GM12878 (cell line): ENCODE results near the gene EPHB1. TPM values are rescaled to one million over a fixed set of nuclear protein-coding genes. Genes with fewer than 3 reads are reported as not detected.

Source experiments
- ATAC-seq: fragments of 200-7000 bp; cut with Tn5 transposase; 3 replicates; pipeline ENCODE4 v1.9.1; 2020; ENCODE audit warnings: mild to moderate bottlenecking, moderate library complexity
- BruUV-seq: library from RNA; stranded (reverse); fragments of 400-500 nt; replicated peaks from 2 replicates; lab custom pipeline; 2021; lab: Mats Ljungman, UMichigan
- CTCF ChIA-PET: fragments of 300-600 bp; sonication (Branson Sonifier 250); formaldehyde crosslinking; extraction: SDS; loops from one replicate; lab custom pipeline; 2021; ENCODE audit warnings: inconsistent platforms; lab: Yijun Ruan, JAX
- POLR2A ChIA-PET: fragments of 350-600 bp; formaldehyde crosslinking; extraction: SDS; loops from one replicate; lab custom pipeline; 2021; ENCODE audit warnings: inconsistent platforms; lab: Charles Lee
- RAD21 ChIA-PET: fragments of 300-600 bp; sonication (Branson Sonifier 250); formaldehyde crosslinking; loops from one replicate; lab custom pipeline; 2023; ENCODE audit warnings: antibody characterized with exemption; ENCODE audit not compliant: unreplicated experiment; lab: Charles Lee
- SMC1A ChIA-PET: fragments of 300-600 bp; sonication (Branson Sonifier 250); formaldehyde crosslinking; loops from one replicate; lab custom pipeline; 2023; ENCODE audit not compliant: unreplicated experiment, uncharacterized antibody; lab: Charles Lee
- DNase-seq: peaks from one replicate; pipeline ENCODE4 v3.0.0-alpha.2; 2011; ENCODE audit warnings: low read depth, low spot score
- FAIRE-seq: peaks from 3 replicates; lab custom pipeline; 2011; peaks lifted over from hg19 to GRCh38; lab: Jason Lieb, UNC
- H2AFZ ChIP-seq: 2 replicates; pipeline ENCODE4 v1.6.0; 2011; ENCODE audit warnings: low read depth, low read length, control low read depth; ENCODE audit not compliant: control insufficient read depth
- H3K27ac ChIP-seq: 2 replicates; pipeline ENCODE4 v1.5.1; 2011; ENCODE audit warnings: control low read depth; ENCODE audit not compliant: control insufficient read depth, insufficient read depth
- H3K27me3 ChIP-seq, 2 experiments: replicated peaks in 1 of 2; 2 replicates each; pipeline versions ENCODE4 v1.6.0 to v1.6.1; 2011; ENCODE audit warnings: low read length in 1 of 2; ENCODE audit not compliant: control insufficient read depth in 2 of 2, insufficient read depth in 2 of 2
- H3K36me3 ChIP-seq, 2 experiments: 2 replicates each; pipeline ENCODE4 v1.5.1; 2011; ENCODE audit warnings: low read length in 1 of 2; ENCODE audit not compliant: control insufficient read depth in 2 of 2, insufficient read depth in 2 of 2
- H3K4me1 ChIP-seq: 2 replicates; pipeline ENCODE4 v1.6.1; 2011; ENCODE audit warnings: mild to moderate bottlenecking, low read length, moderate library complexity, mixed read lengths; ENCODE audit not compliant: control insufficient read depth, insufficient read depth
- H3K4me2 ChIP-seq: 2 replicates; pipeline ENCODE4 v1.6.0; 2011; ENCODE audit warnings: control low read depth; ENCODE audit not compliant: control insufficient read depth, insufficient read depth
- H3K4me3 ChIP-seq: fragments of 200-600 bp; sonication (generic); 2 replicates; pipeline ENCODE4 v1.5.1; 2016
- H3K79me2 ChIP-seq: 2 replicates; pipeline ENCODE4 v1.6.0; 2011; ENCODE audit warnings: low read length; ENCODE audit not compliant: control insufficient read depth, insufficient read depth
- H3K9ac ChIP-seq: 2 replicates; pipeline ENCODE4 v1.8.0; 2011; ENCODE audit warnings: low read length, control low read depth, mixed read lengths; ENCODE audit not compliant: control insufficient read depth, insufficient read depth
- H3K9me3 ChIP-seq: replicated peaks from 3 replicates; pipeline ENCODE4 v1.5.1; 2011; ENCODE audit warnings: mild to moderate bottlenecking, low read length; ENCODE audit not compliant: control insufficient read depth, insufficient read depth
- H4K20me1 ChIP-seq: 2 replicates; pipeline ENCODE4 v1.6.0; 2011; ENCODE audit not compliant: control insufficient read depth, insufficient read depth
- BCL11A ChIP-seq: IDR thresholded peaks from 2 replicates; pipeline ENCODE4 v1.6.1; 2011; ENCODE audit warnings: low read depth, low read length
- BHLHE40 ChIP-seq, 2 experiments: fragments of 450-650 bp in 1 of 2; IDR thresholded peaks; 2 replicates each; pipeline ENCODE4 v1.6.1; 2011 to 2017; ENCODE audit warnings: low read depth in 2 of 2, borderline replicate concordance in 1 of 2, improper control_type of control experiment in 1 of 2, low read length in 1 of 2, mild to moderate bottlenecking in 1 of 2
- ELK1 ChIP-seq: IDR thresholded peaks from 2 replicates; pipeline ENCODE4 v1.6.1; 2012; ENCODE audit warnings: low read depth, low read length, improper control_type of control experiment
- ESRRA ChIP-seq: IDR thresholded peaks from 2 replicates; pipeline ENCODE4 v1.6.1; 2012; ENCODE audit warnings: mild to moderate bottlenecking, low read length, improper control_type of control experiment
- IKZF2 ChIP-seq, 2 experiments: fragments of 450-650 bp; IDR thresholded peaks; 2 replicates each; pipeline ENCODE4 v1.6.1; 2017; ENCODE audit warnings: mild to moderate bottlenecking in 2 of 2, moderate library complexity in 2 of 2
- MLLT1 ChIP-seq: fragments of 450-650 bp; IDR thresholded peaks from 2 replicates; pipeline ENCODE4 v1.6.1; 2016; ENCODE audit warnings: mild to moderate bottlenecking
- PAX8 ChIP-seq: fragments of 450-650 bp; IDR thresholded peaks from 2 replicates; pipeline ENCODE4 v1.6.1; 2017; ENCODE audit warnings: mild to moderate bottlenecking, moderate library complexity
- TCF12 ChIP-seq: IDR thresholded peaks from 2 replicates; pipeline ENCODE4 v1.6.1; 2011; ENCODE audit warnings: low read depth, mild to moderate bottlenecking, low read length
- TCF7 ChIP-seq: IDR thresholded peaks from 2 replicates; pipeline ENCODE4 v1.6.1; 2014; ENCODE audit warnings: antibody characterized with exemption, borderline replicate concordance
- USF2 ChIP-seq: IDR thresholded peaks from 2 replicates; pipeline ENCODE4 v1.6.1; 2011; ENCODE audit warnings: low read depth, low read length, improper control_type of control experiment, borderline replicate concordance
- YY1 ChIP-seq: IDR thresholded peaks from 2 replicates; pipeline ENCODE4 v1.6.1; 2011; ENCODE audit warnings: low read depth, mild to moderate bottlenecking, low read length
- ZNF274 ChIP-seq: IDR thresholded peaks from one replicate; pipeline ENCODE4 v1.8.0; 2011; ENCODE audit not compliant: insufficient read length, insufficient read depth
- WGBS: methylation state at CpG from one replicate; pipeline ENCODE4 v1.1.6; 2016; ENCODE audit warnings: low lambda C conversion rate; ENCODE audit not compliant: insufficient replicate concordance, insufficient coverage; ENCODE audit errors: missing lambda C conversion rate; 5-methylcytosine and 5-hydroxymethylcytosine counted together
- in situ Hi-C: fragments of 300-500 bp; cut with MboI; formaldehyde crosslinking; loops from 9 replicates; pipeline ENCODE4 v1.14.3; 2018; ENCODE audit warnings: mixed read lengths
- intact Hi-C: fragments of 100-400 bp; cut with micrococcal nuclease; formaldehyde crosslinking; loops from one replicate; pipeline ENCODE4 v1.14.2; 2022; ENCODE audit not compliant: unreplicated experiment
- polyA plus RNA-seq, 11 experiments: library from polyadenylated mRNA; depleted of rRNA in 4 of 11; unstranded in 6 of 11; stranded (reverse) in 5 of 11; fragments of >200 nt; fragmentation: Nextera tagmentation in 4 of 11; fragmentation: Illumina TruSeq in 1 of 11; extraction: Ambion mirVana in 4 of 11; extraction: Trizol in 1 of 11; gene quantifications; 1 replicate in 1 of 11; 2 replicates in 10 of 11; pipeline versions ENCODE4 v1.2.1 to v1.2.3, GENCODE V29; 2011 to 2016; ENCODE audit warnings: inconsistent platforms in 2 of 11, missing spikeins in 2 of 11, low read depth in 1 of 11
- total RNA-seq, 4 experiments: library from RNA; depleted of rRNA in 3 of 4; stranded (reverse); fragments of >200 nt in 3 of 4; fragmentation: Illumina TruSeq in 1 of 4; extraction: Trizol in 1 of 4; gene quantifications; 2 replicates each; pipeline versions ENCODE4 v1.2.1 to v1.2.3, GENCODE V29; 2013 to 2021

The EPHB1 gene
- total and polyA plus RNA-seq, 10 of the 15 experiments (the other 5 are each of a cell fraction or from before 2014, with no cell fraction given) = 0.33 to 23.8 (median 1.2) TPM

- no TSS peak for BruUV-seq
- Histone ChIP-seq H3K9me3 (no peaks in the 10 kb centered on the region), H3K9ac (no peak overlapping the region), H3K4me3 (no peak overlapping the region), H3K79me2 (no peaks in the 10 kb centered on the region), H3K4me1 (no peaks in the 10 kb centered on the region), H3K27me3 (no peaks in the 10 kb centered on the region), H2AFZ (no peak overlapping the region), H4K20me1 (no peaks in the 10 kb centered on the region), H3K36me3 (peaks cover 0 to 1% of the 10 kb centered on the region in 2 experiments; a peak in 2 of 4 replicates), H3K4me2 (no peak overlapping the region), H3K27ac (no peak overlapping the region)
- intact Hi-C loops = no loop called here
- SMC1A ChIA-PET = interaction anchor here (0.7 kb wide), 1 partner anchor 9 kb away, joined by 3 read pairs; no protein-coding TSS in a partner anchor
- 43% methylated on average over 4 of the region's 4 CpGs for WGBS
- TF ChIP-seq IKZF2 (IDR thresholded peaks at IDR 0.05) (no peak), ZNF274 (no peak), TCF7 (no peak), ELK1 (no peak), USF2 (no peak), YY1 (no peak), ESRRA (no peak), BHLHE40 (IDR thresholded peaks at IDR 0.05; ENCODE audit: borderline replicate concordance in 1 of 2, low read depth in 2 of 2, low read length in 1 of 2) (no peak), TCF12 (no peak), BCL11A (no peak), PAX8 (no peak), MLLT1 (no peak)
- RAD21 ChIA-PET = interaction anchor here (1.1 kb wide), 1 partner anchor 299 kb away, joined by 3 read pairs; no protein-coding TSS in a partner anchor
- in situ Hi-C loops = no loop called here
- POLR2A ChIA-PET = interaction anchor here (0.7 kb wide), 1 partner anchor 23 kb away, joined by 3 read pairs; no protein-coding TSS in a partner anchor
- DNase-seq (no peak), FAIRE-seq (no peak), ATAC-seq (no peak)
- CTCF ChIA-PET = no interaction called here
Measured at GRCh38 chr3:135093121-135093520, 298.1 kb downstream of the EPHB1 start.
